ENCODE results near the gene SDS.

Gene SDS

DNA sequence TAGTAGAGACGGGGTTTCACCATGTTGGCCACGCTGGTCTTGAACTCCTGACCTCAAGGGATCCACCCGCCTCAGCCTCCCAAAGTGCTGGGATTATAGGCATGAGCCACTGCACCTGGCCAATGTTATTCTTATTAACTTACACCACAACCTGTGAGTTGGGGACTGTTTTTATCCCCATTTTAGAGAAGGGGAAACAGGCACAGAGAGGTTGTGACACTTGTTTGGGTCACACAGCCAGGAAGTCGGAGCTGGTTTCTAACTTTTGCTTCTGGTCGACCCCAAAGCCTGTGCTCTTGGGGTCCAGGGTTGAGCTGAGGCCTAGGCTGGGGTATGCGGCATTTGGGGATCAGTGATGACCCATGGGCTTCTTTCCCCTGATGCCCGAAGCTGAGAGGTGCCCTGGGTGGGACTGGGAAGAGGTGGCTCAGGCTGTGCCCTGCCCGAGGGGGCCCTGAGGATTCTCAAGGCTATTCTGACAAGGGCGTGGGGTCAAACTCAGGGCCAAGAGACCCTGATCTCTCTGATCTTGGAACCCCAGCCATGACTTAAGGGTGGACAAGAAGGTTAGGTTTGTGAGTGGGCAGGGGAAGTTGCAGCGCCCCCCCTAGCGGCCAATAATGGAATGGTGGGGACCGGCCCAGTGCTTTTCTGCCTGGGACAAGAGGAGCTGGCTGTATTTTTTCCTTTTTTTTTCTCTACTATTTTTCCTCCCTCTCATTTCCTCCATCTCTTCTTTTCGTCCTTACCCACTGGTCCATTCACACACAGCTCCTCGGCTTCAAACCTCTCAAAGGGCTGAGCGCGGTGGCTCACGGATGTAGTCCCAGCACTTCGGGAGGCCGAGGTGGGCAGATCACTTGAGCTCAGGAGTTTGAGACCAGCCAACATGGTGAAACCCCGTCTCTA, 21.5 kb upstream of the SDS start:
- DNase-seq (ENCODE audit: low read depth in 2 of 2) = peak; percentile 25 to 41

- DNase-seq (ENCODE audit: low read depth in 2 of 2) = no peak
These were observed 20.8 kb upstream of the SDS start for GRCh38 chr12:113424456-113424855.

GRCh38 chr12:113422886-113423669, 19.4 kb upstream of the SDS start:
- DNase-seq (ENCODE audit: low read depth in 2 of 2) = no peak

DNA sequence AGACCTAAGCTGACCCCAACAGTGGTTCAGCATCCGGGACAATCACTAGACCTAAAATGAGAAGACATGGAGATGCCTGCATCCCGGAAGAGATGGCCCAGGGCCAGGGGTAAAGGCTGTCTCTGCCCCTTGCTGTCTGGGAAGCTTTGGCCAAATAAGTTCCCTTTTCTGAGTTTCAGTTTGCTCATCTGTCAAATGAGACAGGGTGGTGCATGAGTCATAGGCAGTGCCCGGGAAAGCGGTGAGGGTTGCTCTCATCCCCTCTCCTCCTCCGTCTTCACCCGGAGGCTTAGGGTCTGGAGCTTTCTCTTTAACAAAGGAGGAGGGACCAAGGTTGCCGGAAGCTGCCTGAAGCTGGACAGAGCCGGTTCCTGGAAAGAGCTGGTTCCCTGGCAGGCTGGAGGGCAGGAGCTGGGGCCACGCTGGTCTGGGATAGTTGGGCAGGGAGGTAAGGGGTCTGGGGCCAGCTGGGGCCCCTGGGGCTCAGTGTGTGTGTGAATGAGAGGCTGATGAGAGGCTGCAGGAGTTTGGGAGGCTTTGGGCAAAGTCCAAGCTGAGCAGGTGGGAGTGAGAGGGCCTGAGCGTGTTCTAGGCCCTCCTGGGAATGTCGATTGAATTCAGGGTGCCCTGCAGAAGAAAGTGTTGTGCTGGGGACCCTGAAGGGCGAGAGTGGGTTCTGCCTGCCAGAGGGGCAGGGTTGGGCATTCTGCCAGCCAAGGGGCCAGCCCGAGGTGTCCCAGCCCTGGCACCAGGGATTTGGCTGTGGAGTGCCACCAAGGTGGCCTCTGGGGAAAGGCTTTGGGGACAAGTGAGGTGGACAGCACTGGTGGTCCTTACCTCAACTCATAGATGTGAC, 18.6 kb upstream of the SDS start, which contains the start of gene SDSL:
Gene SDSL (plus strand): TSS at position 351 of the 856 bp plus-strand sequence. CDS start 5,603 bp downstream, outside the sequence.
- peak; percentile 20 to 23 for DNase-seq (ENCODE audit: low read depth in 2 of 2)

DNA sequence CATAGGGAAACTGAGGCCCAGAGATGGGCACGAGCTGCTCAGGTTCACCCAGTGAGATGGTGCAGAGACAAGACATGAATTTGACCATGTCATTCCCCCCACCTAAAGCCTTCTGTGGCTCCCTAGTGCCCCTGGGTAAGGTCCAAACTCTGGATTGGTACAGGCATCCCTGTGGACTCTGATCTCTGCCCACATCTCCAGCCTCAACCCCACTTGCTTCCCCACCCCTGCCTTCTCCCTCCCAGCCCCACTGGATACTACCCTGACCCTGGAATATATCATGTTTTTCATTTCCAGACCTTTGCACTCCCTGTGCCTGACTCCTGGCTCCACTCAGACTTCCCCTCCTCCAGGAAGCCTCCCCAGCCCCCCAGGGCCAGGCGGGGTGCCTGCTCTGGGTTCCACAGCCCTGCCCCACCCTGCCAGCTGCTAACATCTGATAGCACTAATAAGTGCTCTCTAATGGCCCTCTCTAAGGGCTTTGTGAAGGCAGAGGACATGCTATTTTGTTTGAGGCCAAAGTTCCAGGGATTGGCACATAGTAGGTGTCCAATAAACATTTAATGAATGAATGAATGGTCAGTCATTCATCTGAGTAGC, 17.4 kb upstream of the SDS start:
- no peak for DNase-seq (ENCODE audit: low read depth in 2 of 2)

GRCh38 chr12:113418213-113418879, 14.7 kb upstream of the SDS start:
- DNase-seq (ENCODE audit: low read depth in 2 of 2) = no peak

GRCh38 chr12:113416091-113416754, 12.5 kb upstream of the SDS start:
- no peak for DNase-seq (ENCODE audit: low read depth in 2 of 2)

DNA sequence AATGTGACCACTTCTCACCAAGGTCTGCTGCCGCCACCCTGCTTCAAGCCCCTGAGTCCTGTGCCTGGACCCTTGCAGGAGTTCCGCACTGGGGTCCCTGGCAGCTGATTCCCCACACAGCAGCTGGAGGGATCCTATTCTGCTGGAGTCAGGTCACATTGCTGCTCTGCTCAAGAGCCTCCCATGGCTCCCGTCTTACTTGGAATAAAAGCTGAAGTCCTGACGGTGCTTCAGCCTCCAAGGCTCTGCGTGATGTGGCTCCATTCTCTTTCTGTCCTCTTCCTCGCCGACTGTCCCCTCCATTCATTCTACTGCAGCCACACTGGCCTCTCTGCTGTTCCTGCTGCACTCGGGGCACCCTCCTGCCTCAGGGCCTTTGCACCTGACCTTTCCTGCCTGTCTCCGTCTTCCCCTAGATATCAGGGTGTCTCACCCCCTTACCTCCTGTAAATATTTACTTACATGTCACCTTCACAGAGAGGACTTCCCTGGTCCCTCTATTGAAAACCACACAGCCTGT, 10.9 kb upstream of the SDS start:
- DNase-seq (ENCODE audit: low read depth in 2 of 2) = no peak

DNA sequence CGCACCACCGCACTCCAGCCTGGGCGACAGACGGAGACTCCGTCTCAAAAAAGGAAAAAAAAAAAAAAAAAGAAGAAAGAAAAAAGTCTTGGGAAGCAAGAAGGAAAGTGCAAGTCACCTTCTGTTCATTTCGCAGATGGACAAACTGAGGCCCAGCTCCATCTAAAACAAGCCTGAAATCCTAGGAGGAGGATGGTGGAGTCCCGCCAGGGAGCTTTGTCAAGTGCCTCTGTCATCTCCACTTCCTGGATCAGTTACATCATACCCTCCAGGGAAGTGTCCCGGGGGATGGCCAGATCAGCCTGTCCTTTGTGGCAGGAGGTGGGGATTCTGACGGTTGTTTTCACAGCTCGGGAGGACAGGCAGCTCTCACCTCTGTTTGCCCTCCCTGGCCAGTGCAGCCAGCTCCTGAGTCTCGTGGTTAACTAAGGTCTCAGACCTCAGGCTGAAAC, 9.8 kb upstream of the SDS start:
- no peak for DNase-seq (ENCODE audit: low read depth in 2 of 2)

DNA sequence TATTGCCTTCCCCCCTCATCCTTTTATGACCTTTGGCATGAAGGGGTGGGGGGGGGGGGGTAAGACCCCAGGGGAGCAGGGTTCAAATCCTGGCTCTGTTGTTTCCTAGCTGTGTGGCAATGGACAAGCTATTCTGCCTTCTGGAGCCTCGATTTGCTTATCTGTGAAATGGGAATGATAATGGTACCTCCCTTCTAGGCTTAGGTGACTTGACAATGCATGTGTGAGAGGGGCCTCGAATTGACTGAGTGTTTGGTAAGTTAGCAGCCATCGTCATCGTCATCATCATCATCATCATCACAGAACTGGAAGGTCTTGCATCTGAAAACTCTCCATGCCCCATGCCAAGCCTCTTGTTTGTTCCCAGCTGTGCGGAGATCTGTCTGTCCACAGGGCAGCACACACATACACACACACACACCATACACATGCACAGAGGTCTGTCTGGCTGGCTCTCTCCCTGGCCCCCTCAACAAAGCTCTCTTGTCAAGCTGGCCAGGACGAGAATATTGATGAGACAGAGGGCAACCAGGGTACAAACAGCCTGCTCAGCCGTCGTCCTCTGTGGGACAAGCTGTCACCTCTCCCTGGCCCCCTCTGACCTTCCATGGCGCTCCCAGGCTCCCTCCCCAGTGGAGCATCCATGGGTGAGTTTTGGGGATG, 5.9 kb upstream of the SDS start:
- no peak for DNase-seq (ENCODE audit: low read depth in 2 of 2)

DNA sequence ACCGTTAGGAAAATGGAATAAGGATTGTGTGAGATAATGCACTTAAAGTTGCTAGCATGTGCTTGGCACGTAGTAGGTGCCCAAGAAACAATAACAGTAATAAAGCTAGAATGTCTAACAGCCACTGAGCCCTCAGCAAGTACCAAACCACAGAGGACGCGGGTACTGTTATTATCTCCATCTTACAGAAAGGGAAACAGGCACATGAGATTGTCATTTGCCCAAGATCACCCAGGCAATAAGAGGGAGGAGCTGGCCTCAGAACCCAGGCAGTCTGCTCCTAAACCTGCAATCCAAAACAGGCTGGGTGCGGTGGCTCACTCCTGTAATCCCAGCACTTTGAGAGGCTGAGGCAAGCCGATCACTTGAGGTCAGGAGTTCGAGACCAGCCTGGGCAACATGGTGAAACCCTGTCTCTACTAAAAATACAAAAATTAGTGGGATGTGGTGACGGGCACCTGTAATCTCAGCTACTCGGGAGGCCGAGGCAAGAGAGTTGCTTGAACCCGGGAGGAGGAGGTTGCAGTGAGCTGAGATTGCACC, 5.1 kb upstream of the SDS start:
- no peak for DNase-seq (ENCODE audit: low read depth in 2 of 2)

DNA sequence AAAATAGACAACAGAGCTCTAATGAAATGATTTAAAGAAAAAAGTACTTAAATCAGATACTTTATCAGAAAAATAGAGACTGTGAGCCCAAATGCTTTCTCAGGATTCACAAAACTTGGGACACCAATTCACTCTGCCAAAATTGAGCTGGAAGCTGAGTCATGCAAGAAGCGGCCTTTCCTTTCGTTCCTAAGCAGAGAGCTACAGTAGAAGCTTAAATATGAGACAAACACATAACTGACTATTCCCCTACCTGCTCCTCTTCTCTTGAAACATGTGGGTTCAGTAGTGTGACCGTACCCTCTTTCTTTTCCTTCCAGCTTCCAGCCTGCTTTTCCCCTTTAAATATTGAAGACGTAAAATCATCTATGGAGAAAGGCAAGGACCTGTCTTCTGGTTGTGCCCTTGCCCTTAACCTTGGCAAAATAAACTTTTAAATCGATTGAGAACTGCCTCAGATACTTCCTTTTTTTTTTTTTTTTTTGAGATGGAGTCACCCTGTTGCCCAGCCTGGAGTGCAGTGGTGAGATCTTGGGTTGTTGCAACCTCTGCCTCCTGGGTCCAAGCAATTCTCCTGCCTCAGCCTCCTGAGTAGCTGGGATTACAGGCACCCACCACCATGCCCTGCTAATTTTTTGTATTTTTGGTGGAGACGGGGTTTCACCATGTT, 4.4 kb upstream of the SDS start:
- no peak for DNase-seq (ENCODE audit: low read depth in 2 of 2)

- DNase-seq (ENCODE audit: low read depth in 2 of 2) = no peak
These were observed 2.0 kb upstream of the SDS start for GRCh38 chr12:113405694-113406093.

DNA sequence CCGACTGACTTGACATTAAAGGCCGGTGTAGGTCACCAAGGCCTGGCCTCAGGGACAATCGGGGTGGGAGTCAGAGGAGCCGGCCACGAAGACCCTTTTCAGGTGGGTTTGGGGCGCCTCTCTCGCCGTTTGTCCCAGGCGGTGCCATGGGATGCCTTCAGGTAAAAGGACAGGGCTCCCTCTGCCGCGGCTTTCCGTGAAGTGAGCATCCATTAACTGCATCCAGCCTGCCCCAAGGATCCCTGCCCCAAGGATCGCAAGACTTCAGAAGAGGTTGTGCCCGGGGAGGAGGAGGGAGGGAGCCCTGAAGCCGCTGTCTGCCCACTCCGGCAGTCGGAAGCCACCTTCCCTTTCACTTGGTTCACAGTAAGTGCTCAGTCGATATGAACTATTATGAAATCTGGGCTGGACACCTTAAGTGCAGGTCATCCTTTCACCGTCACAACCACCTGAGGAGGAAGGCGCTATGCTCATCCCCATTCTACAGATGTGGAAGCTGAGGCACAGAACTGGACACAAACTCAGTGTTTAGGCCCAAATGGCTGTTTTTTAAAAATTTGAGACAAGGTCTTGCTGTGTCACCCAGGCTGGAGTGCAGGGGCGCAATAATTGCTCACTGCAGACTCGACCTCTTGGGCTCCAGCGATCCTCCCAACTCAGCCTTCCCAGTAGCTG, 964 bp downstream of the SDS start:
- DNase-seq (ENCODE audit: low read depth in 2 of 2) = no peak

DNA sequence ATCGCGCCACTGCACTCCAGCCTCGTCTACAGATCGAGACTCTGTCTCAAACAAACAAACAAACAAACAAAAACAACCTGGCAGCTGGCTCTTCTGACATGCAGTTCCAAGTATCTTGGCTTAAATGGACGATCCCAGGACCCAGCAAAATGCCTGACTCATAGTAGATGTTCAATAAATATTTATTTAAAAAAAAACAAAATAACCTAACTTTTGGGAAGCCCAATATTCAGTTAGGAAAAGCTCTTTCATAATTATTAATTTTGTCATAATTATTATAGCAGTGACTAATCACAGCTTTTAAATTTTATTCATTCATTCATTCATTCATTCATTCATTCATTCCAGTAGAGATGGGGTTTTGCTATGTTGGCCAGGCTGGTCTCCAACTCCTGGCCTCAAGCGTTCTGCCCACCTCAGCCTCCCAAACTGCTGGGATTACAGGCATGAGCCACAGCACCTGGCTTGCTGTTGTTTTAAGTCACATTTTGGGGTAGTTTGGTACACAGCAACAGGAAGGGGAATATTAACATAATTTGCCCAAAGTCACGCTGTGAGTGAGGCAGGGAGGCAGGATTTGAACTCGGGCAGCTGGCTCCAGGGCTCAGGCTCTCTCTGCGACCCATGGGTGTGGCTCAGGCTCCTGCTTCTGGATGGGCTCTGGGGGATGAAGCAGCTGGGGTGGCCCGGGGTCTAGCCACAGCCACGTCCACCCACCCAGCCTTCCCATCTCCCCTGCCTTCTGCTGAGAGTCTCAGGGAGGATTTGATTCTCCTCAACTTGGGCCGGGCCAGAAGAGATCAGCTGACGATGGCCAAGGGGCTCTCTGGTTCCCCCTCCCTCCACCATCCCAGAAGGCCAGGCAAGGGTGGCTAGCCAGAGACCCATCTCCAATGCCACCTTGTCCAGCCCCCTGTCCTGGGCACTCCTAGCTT, 2.4 kb downstream of the SDS start:
- DNase-seq (ENCODE audit: low read depth in 2 of 2) = no peak

- DNase-seq (ENCODE audit: low read depth in 2 of 2) = no peak
These were observed 3.3 kb downstream of the SDS start for GRCh38 chr12:113400362-113400761.

DNA sequence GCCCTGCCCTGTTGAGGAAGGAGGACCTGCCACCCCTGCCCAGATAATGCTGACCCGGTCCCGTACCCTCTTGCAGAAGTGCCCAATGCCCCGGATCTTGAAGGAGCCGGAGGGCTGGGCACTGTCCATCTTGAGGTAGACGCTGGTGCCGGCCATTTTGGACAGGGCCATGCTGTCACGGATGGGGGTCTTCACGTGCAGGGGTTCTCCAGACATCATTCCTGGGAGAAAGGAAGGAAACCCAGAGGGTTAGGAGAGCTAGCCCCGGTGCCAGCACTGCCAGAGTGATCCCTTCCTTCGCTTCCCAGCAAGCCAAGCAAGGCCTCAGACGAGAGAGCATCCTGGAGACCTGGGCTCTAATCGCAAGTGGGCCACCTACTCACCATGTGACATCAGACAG, 4.2 kb downstream of the SDS start:
- DNase-seq (ENCODE audit: low read depth in 2 of 2) = no peak

All from stimulated activated CD8-positive, alpha-beta memory T cell treated with anti-CD3 and anti-CD28 coated beads, Interleukin-2, amount 100 ng/mL, for 48 hours (primary cell).